Body of pancreas (tissue), 4 donors: ENCODE results near the gene PTPRM. TPM values are rescaled to one million over a fixed set of nuclear protein-coding genes. Genes with fewer than 3 reads are reported as not detected.

ENCODE experiments used
- ATAC-seq: fragments of 150-250 bp; one replicate; pipeline ENCODE4 v1.9.1; 2016
- DNase-seq, 4 donors: peaks; one replicate each; pipeline ENCODE4 v3.0.0-alpha.2; 2019
- H3K27ac ChIP-seq, 4 donors: fragments of 200-600 bp; sonication (generic); 1 replicate in 3 of 4; 2 replicates in 1 of 4; pipeline versions ENCODE4 v1.5.1 to v1.6.1; 2016 to 2019; ENCODE audit warnings: mild to moderate bottlenecking in 1 of 4, mixed read lengths in 1 of 4, moderate library complexity in 1 of 4
- H3K27me3 ChIP-seq, 2 donors: fragments of 200-600 bp; sonication (generic); one replicate each; pipeline ENCODE4 v1.6.0; 2016; ENCODE audit warnings: mild to moderate bottlenecking in 1 of 2
- H3K36me3 ChIP-seq, 2 donors: fragments of 200-600 bp; sonication (generic); replicated peaks in 1 of 2; 2 replicates each; pipeline ENCODE4 v1.5.1; 2016; ENCODE audit warnings: low read depth in 2 of 2; ENCODE audit not compliant: insufficient read depth in 1 of 2
- H3K4me1 ChIP-seq: fragments of 200-600 bp; sonication (generic); one replicate; pipeline ENCODE4 v1.6.0; 2016
- H3K4me3 ChIP-seq, 2 donors: fragments of 200-600 bp; sonication (generic); 1 replicate in 1 of 2; 2 replicates in 1 of 2; pipeline ENCODE4 v1.5.1; 2016 to 2019
- H3K9me3 ChIP-seq, 3 donors: fragments of 200-600 bp; sonication (generic); 1 replicate in 2 of 3; 2 replicates in 1 of 3; pipeline ENCODE4 v1.5.1; 2016
- CTCF ChIP-seq, 7 experiments: fragments of 450-650 bp in 4 of 7; fragments of 200-600 bp in 3 of 7; sonication (generic) in 3 of 7; IDR thresholded peaks; one replicate each; pipeline ENCODE4 v1.5.1; 2016 to 2019; ENCODE audit warnings: antibody characterized with exemption in 7 of 7
- POLR2A ChIP-seq, 3 donors: fragments of 450-650 bp; IDR thresholded peaks; one replicate each; pipeline ENCODE4 v1.6.1; 2016; ENCODE audit warnings: antibody characterized with exemption in 3 of 3, mild to moderate bottlenecking in 2 of 3
- WGBS, 2 donors: methylation state at CpG; one replicate each; pipeline ENCODE4 v1.1.5; 2017; 5-methylcytosine and 5-hydroxymethylcytosine counted together
- intact Hi-C: fragments of 100-400 bp; cut with DNase I; formaldehyde crosslinking; loops from one replicate; pipeline ENCODE4 v1.15.1; 2023
- total RNA-seq, 2 donors: library from RNA; depleted of rRNA; stranded (reverse); fragments of >200 nt; gene quantifications; one replicate each; pipeline ENCODE4 v1.1.0, GENCODE V29; 2016

PTPRM gene
- total RNA-seq, 2 donors from 2014 or later, result 38.2 to 48.0 TPM

- TF ChIP-seq CTCF (IDR thresholded peaks at IDR 0.05) (no peak), POLR2A (IDR thresholded peaks at IDR 0.05) (no peak)
These were observed 476.9 kb downstream of the PTPRM start for GRCh38 chr18:8044004-8044403.

GRCh38 chr18:8045160-8045883 is 478.2 kb downstream of the PTPRM start:
- intact Hi-C loops, result no loop called here
- 96 to 97% methylated on average over 8 of the region's 8 CpGs for WGBS, 2 donors

More at GRCh38 chr18:8044004-8044403, 476.9 kb downstream of the PTPRM start:
- no peak overlapping the region for H3K4me3 ChIP-seq
- no peaks in the 10 kb centered on the region for H3K9me3 ChIP-seq
- ATAC-seq (no peak), DNase-seq (no peak)
- no peaks in the 10 kb centered on the region for H3K36me3 ChIP-seq
- 68 to 81% methylated on average over 4 of the region's 4 CpGs for whole genome bisulfite sequencing, 2 donors
- intact Hi-C loops, result no loop called here
- H3K4me1 ChIP-seq, result no peaks in the 10 kb centered on the region
- no peak overlapping the region for H3K27ac ChIP-seq
- no peaks in the 10 kb centered on the region for H3K27me3 ChIP-seq

GRCh38 chr18:8045884-8046281 is 478.8 kb downstream of the PTPRM start:
- TF ChIP-seq POLR2A (IDR thresholded peaks at IDR 0.05) (no peak), CTCF (IDR thresholded peaks at IDR 0.05) (no peak)

More at GRCh38 chr18:8045160-8045883, 478.2 kb downstream of the PTPRM start:
- no peaks in the 10 kb centered on the region for H3K9me3 ChIP-seq
- no peaks in the 10 kb centered on the region for H3K27me3 ChIP-seq
- no peak for ATAC-seq
- no peak overlapping the region for H3K4me3 ChIP-seq
- DNase-seq, result no peak
- TF ChIP-seq CTCF (IDR thresholded peaks at IDR 0.05), result no peak
- no peak for TF ChIP-seq POLR2A (IDR thresholded peaks at IDR 0.05)
- H3K36me3 ChIP-seq, result no peaks in the 10 kb centered on the region
- no peak overlapping the region for H3K27ac ChIP-seq
- no peaks in the 10 kb centered on the region for H3K4me1 ChIP-seq

GRCh38 chr18:8046441-8046840 is 479.3 kb downstream of the PTPRM start:
- DNase-seq (no peak), ATAC-seq (no peak)
- Histone ChIP-seq H3K27me3 (no peaks in the 10 kb centered on the region), H3K9me3 (no peaks in the 10 kb centered on the region), H3K4me1 (no peaks in the 10 kb centered on the region), H3K4me3 (no peak overlapping the region), H3K27ac (no peak overlapping the region), H3K36me3 (no peaks in the 10 kb centered on the region)
- TF ChIP-seq POLR2A (IDR thresholded peaks at IDR 0.05), result no peak
- TF ChIP-seq CTCF (IDR thresholded peaks at IDR 0.05), result no peak
- WGBS, 2 donors, result 94 to 99% methylated on average over 5 of the region's 5 CpGs
- intact Hi-C loops, result no loop called here

More at GRCh38 chr18:8045884-8046281, 478.8 kb downstream of the PTPRM start:
- DNase-seq (no peak), ATAC-seq (no peak)
- no peaks in the 10 kb centered on the region for H3K9me3 ChIP-seq
- H3K27ac ChIP-seq, result no peak overlapping the region
- no peak overlapping the region for H3K4me3 ChIP-seq
- 87 to 92% methylated on average over 8 of the region's 8 CpGs for WGBS, 2 donors
- intact Hi-C loops, result no loop called here
- H3K27me3 ChIP-seq, result no peaks in the 10 kb centered on the region
- H3K36me3 ChIP-seq, result no peaks in the 10 kb centered on the region
- H3K4me1 ChIP-seq, result no peaks in the 10 kb centered on the region

- H3K27me3 ChIP-seq, result no peaks in the 10 kb centered on the region
- peaks cover 4% of the 10 kb centered on the region for H3K4me1 ChIP-seq
- H3K36me3 ChIP-seq, result no peaks in the 10 kb centered on the region
- H3K4me3 ChIP-seq, result no peak overlapping the region
- WGBS, 2 donors, result 76 to 81% methylated on average over 2 of the region's 2 CpGs
- no peak for DNase-seq
- TF ChIP-seq CTCF (IDR thresholded peaks at IDR 0.05) (no peak), POLR2A (IDR thresholded peaks at IDR 0.05) (no peak)
- H3K9me3 ChIP-seq, result no peaks in the 10 kb centered on the region
- ATAC-seq, result no peak
- intact Hi-C loops, result no loop called here
- no peak overlapping the region for H3K27ac ChIP-seq
These were observed 482.0 kb downstream of the PTPRM start for GRCh38 chr18:8049147-8049546.
